ENCODE results near the gene ZC3HAV1. TPM values are rescaled to one million over a fixed set of nuclear protein-coding genes. Genes with fewer than 3 reads are reported as not detected.

The ZC3HAV1 gene
- total and polyA plus RNA-seq, 2 of the 4 experiments (the other 2 are of a cell fraction): 9.9 to 22.4 TPM

- H3K9me1 ChIP-seq (ENCODE audit: insufficient read depth, low read length): peaks cover 5% of the 10 kb centered on the region; the same call in 1 of the 2 replicates
- peaks cover 16 to 19% of the 10 kb centered on the region in 2 experiments for H3K79me1 ChIP-seq (ENCODE audit: low read depth in 1 of 2, low read length in 2 of 2)
- no peaks in the 10 kb centered on the region for H3K9me3 ChIP-seq (ENCODE audit: control insufficient read depth, insufficient read depth, low read length)
- no peak overlapping the region for H3K9ac ChIP-seq (ENCODE audit: low read depth, low read length)
- no peak overlapping the region for H2AFZ ChIP-seq (replicated peaks; ENCODE audit: low read length, poor library complexity)
- BruUV-seq (replicated peaks): no TSS peak
- H4K91ac ChIP-seq (ENCODE audit: insufficient read depth, low read depth, low read length): no peak overlapping the region
- intact Hi-C loops (cut with micrococcal nuclease): no loop called here
- H2BK20ac ChIP-seq (ENCODE audit: low read depth, low read length): no peak overlapping the region
- TF ChIP-seq USF2 (IDR thresholded peaks at IDR 0.05; ENCODE audit: low read depth, low read length) (no peak), RFX5 (IDR thresholded peaks at IDR 0.05; ENCODE audit: low read depth, low read length) (no peak), CHD1 (IDR thresholded peaks at IDR 0.05; ENCODE audit: low read depth, low read length) (no peak), MAFK (IDR thresholded peaks at IDR 0.05; ENCODE audit: low read depth, low read length) (no peak), MXI1 (IDR thresholded peaks at IDR 0.05; ENCODE audit: borderline replicate concordance, low read depth, low read length) (no peak), NFE2L2 (IDR thresholded peaks at IDR 0.05; ENCODE audit: low read depth, low read length) (no peak), BHLHE40 (IDR thresholded peaks at IDR 0.05; ENCODE audit: low read depth, low read length) (no peak), FOS (IDR thresholded peaks at IDR 0.05; ENCODE audit: low read depth, low read length) (no peak), CTCF (conservative IDR thresholded peaks at IDR 0.05; ENCODE audit: low read depth, low read length) (no peak), POLR2A (IDR thresholded peaks at IDR 0.05; ENCODE audit: low read depth, low read length) (no peak), ELK1 (IDR thresholded peaks at IDR 0.05; ENCODE audit: borderline replicate concordance, low read depth, low read length) (no peak), MAZ (IDR thresholded peaks at IDR 0.05; ENCODE audit: borderline replicate concordance, low read depth, low read length) (no peak), RAD21 (IDR thresholded peaks at IDR 0.05; ENCODE audit: low read length) (no peak), SMC3 (IDR thresholded peaks at IDR 0.05; ENCODE audit: low read depth, low read length) (no peak), RCOR1 (IDR thresholded peaks at IDR 0.05; ENCODE audit: insufficient replicate concordance, low read length) (no peak)
- no peak overlapping the region for H4K8ac ChIP-seq (ENCODE audit: low read depth in 2 of 2, low read length in 2 of 2)
- POLR2A ChIA-PET (ENCODE audit: unreplicated experiment): no interaction called here
- H2AK9ac ChIP-seq (replicated peaks; ENCODE audit: low read depth, low read length, poor library complexity): no peak overlapping the region
- in situ Hi-C loops (cut with MboI; ENCODE audit: low sequenced_read_pairs): no loop called here
- H3K18ac ChIP-seq (ENCODE audit: low read depth, low read length): no peak overlapping the region
- no peak overlapping the region for H2BK5ac ChIP-seq (ENCODE audit: low read depth, low read length, poor library complexity, severe bottlenecking)
- ATAC-seq (ENCODE audit: low read depth) (no peak), DNase-seq (no peak)
- no peaks in the 10 kb centered on the region for H3K27me3 ChIP-seq (ENCODE audit: control insufficient read depth, insufficient read depth, low read length)
- CTCF ChIA-PET: interaction anchor here (0.6 kb wide), 1 partner anchor 240 kb away, joined by 5 read pairs; no protein-coding TSS in a partner anchor
- H4K20me1 ChIP-seq (ENCODE audit: insufficient read depth, low read length): peaks cover 3% of the 10 kb centered on the region; the same call in 1 of the 2 replicates
- H3K56ac ChIP-seq (ENCODE audit: extremely low read depth, insufficient read depth, low read length): no peak overlapping the region
- no peak overlapping the region for H3K4me3 ChIP-seq (ENCODE audit: insufficient read depth, low read depth, low read length)
- no CpG with 5 or more reads among the region's 2 CpGs for WGBS, 2 experiments (ENCODE audit: extremely low coverage in 2 of 2, insufficient read length in 1 of 2)
- H2BK15ac ChIP-seq (ENCODE audit: low read depth, low read length): no peak overlapping the region
- H2AK5ac ChIP-seq (ENCODE audit: low read depth, low read length): no peak overlapping the region
- no peak overlapping the region for H3K4ac ChIP-seq (ENCODE audit: low read depth, low read length)
- H3K36me3 ChIP-seq (ENCODE audit: control insufficient read depth, insufficient read depth, low read length): peaks cover 11% of the 10 kb centered on the region
- H3K4me2 ChIP-seq (ENCODE audit: low read depth, low read length): no peak overlapping the region
- no peak overlapping the region for H3K14ac ChIP-seq (replicated peaks; ENCODE audit: low read depth, low read length)
- dilution Hi-C loops (cut with HindIII; ENCODE audit: low sequenced_read_pairs, unreplicated experiment): no loop called here
- no peak overlapping the region for H2BK120ac ChIP-seq (ENCODE audit: low read depth, low read length)
- H3K23ac ChIP-seq (ENCODE audit: low read depth, low read length): no peak overlapping the region
- H4K5ac ChIP-seq (ENCODE audit: low read depth, low read length): no peak overlapping the region
- no peaks in the 10 kb centered on the region for H3K4me1 ChIP-seq (ENCODE audit: control insufficient read depth, insufficient read depth, low read length)
- H3K27ac ChIP-seq (ENCODE audit: insufficient read depth, low read length): no peak overlapping the region
These were observed 20.4 kb downstream of the ZC3HAV1 start for GRCh38 chr7:139089118-139089517.
